HG03439 (cell line): ENCODE results near the gene WASHC2A.
"Not testable (repeated sequence)": the region's sequence is repeated elsewhere in the genome, so short reads cannot be mapped to it uniquely, and the experiment has no call there.

ENCODE experiments used
- ATAC-seq: cut with Tn5 transposase; IDR thresholded peaks from one replicate; pipeline ENCODE4 v1.9.1; 2021; ENCODE audit warnings: mild to moderate bottlenecking, moderate library complexity; ENCODE audit not compliant: unreplicated experiment

The WASHC2A gene

DNA sequence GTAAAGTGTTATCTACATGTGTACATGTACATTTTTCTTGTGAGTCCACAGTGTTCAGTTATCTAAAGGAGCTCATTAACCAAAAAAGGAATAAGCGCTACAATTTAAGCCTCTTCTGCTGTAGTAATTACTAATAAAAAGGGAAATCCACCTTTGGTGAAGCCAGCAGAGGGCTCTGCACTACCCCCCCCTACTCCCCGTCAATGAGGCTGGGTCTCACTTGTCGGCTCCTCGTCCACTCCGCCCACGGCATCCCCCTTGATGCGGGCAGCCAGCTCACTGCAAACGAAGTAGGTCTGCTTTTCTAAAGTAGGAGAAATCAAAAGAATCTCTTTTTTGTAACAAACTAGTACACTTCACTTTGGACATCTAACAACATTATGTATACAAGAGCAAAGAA, 4.7 kb upstream of the WASHC2A start:
- no peak for ATAC-seq

DNA sequence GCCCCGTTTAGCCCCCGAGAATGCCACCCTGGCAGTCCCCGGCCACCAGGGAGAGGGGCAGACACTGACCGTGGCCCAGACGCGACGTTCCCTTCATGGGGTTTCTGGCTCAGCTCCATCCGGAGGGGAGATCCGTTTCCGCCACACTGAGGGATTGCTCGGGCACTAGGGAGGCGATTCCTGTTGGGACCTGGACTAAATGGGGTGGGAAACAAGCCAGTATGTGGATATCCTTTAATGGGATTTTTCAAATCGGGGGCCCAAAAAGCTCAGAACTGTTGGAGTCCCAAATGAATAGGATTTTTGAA, 552 bp downstream of the WASHC2A start:
- ATAC-seq, result not testable (repeated sequence)

DNA sequence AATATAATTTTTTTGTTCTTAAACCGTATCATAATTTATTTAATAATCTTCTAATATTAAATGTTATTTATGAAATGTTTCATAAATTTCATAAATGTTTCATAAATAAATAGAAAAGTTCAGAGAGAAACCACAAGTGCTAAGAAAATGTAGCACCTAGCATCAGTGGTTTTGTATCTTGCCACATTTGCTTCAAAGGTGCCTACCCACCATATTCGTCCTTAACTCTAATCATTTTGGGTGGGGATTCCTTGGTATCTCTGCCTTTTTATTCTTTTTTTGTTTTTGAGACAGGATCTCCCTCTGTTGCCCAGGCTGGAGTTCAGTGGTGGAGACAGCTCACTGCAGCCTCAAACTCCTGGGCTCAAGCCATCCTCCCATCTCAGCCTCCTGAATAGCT, 7.4 kb downstream of the WASHC2A start:
- not testable (repeated sequence) for ATAC-seq

DNA sequence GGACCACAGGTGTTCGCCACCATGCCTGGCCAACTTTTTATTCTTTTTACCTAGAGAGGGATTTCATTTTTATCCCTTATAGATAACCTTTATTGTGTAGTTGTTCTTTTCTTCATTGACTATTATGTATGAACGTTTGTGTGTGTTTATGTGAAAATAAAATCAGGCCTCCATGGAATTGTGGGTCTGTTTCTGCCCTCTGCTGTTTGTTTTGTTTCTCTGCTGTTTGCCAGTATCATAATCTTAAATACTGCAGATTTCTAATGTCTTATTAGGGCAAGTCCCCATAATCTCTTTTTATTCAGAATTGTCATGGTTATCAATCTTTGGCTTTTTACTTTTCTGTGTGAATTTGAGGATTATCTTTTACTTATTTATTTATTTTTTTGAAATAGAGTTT, 7.8 kb downstream of the WASHC2A start:
- not testable (repeated sequence) for ATAC-seq

- ATAC-seq, result not testable (repeated sequence)
Measured at GRCh38 chr10:50091304-50091703, 23.6 kb downstream of the WASHC2A start.

- not testable (repeated sequence) for ATAC-seq
Measured at GRCh38 chr10:50092928-50093327, 25.2 kb downstream of the WASHC2A start.

- ATAC-seq, result not testable (repeated sequence)
Measured at GRCh38 chr10:50094630-50095029, 26.9 kb downstream of the WASHC2A start.

- ATAC-seq, result not testable (repeated sequence)
Measured at GRCh38 chr10:50095402-50095801, 27.6 kb downstream of the WASHC2A start.

- ATAC-seq, result not testable (repeated sequence)
Measured at GRCh38 chr10:50096722-50097121, 29.0 kb downstream of the WASHC2A start.

GRCh38 chr10:50098645-50099044, 30.9 kb downstream of the WASHC2A start:
- not testable (repeated sequence) for ATAC-seq

DNA sequence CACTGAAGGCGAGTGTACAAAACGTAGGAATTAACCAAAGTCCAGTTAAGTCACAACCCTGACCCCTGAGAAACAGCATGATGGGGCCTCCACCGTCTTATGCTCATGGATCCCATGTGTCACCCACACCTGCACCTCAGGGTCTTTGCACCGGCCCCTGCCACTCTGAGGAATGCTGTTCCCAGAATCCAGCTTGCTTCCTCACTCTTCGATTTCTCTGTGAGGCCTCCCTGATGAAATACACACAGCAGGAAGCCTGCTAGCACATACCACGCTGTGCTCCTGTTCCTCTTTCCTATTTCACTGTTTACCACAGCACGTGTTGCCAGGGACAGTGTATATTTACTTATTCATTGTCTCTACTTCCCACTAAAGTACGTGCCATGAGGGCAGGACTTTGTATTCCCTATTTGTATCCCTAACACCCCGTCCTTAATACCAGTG, 33.4 kb downstream of the WASHC2A start:
- ATAC-seq, result not testable (repeated sequence)

DNA sequence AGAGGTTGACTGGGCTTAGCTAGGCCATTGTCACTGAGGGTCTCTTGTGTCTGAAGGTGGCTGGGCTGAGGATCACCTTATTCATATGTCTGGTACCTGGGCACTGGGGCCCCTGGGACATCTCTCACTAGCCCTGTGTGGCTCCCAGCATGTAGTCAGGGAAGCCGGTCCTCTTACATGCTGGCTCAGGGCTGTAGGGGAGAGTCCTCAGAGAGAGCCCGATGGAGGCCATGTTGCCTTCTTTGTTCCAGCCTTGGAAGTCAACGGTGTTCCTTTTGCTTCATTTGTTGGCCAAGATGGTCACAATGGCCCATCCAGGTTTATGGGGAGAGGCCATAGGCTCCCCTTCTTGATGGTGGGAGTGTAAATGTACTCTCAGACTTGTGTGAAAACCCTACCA, 34.0 kb downstream of the WASHC2A start:
- ATAC-seq, result not testable (repeated sequence)

GRCh38 chr10:50102267-50102666, 34.5 kb downstream of the WASHC2A start:
- ATAC-seq, result peak; percentile 64

- not testable (repeated sequence) for ATAC-seq
Measured at GRCh38 chr10:50108999-50109698, 41.4 kb downstream of the WASHC2A start.

DNA sequence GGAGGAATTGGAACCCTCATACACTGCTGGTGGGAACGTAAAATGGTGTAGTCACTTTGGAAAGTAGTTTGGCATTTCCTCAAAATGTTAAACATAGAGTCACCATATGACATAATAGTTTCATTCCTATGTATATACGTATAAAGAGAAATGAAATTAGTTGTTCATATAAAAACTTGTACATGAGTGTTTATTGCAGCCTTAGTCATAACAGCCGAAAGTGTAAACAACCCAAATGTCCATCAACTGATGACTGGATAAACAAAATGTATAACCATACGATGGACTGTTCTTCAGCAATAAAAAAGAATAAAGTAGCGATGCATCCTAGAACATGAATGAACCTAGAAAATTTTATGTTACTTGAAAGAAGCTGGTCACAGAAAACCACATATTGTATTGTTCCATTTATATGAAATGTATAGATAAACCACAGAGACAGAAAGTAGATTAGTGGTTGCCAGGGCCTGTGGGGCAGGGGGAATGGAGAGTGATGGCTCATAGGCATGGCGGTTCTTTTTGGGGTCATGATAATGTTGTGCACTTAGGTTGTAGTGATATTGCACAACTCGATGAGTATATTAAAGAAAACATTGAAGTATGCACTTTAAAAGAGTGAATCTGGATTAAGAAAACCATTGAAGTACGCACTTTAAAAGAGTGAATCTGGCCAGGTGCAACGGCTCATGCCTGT, 44.8 kb downstream of the WASHC2A start:
- not testable (repeated sequence) for ATAC-seq

DNA sequence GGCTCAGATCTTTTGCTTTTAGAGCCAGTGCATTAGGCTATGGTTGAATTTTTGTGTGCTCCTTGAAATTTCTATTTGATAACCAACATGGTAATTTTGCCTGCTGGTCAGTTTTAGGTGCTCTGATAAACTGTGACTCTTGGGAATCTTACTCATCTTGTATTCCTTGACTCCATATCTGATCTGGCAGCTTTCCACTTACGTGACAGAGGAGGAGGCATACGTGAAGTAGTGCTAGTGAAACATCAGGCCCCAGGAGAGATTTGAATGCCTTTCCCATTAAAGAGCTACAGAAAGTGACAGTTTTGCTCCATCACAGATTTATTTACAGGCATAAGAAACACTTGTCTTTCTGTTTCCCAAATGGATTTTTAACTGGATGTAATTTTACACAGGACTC, 59.0 kb downstream of the WASHC2A start:
- ATAC-seq, result not testable (repeated sequence)

DNA sequence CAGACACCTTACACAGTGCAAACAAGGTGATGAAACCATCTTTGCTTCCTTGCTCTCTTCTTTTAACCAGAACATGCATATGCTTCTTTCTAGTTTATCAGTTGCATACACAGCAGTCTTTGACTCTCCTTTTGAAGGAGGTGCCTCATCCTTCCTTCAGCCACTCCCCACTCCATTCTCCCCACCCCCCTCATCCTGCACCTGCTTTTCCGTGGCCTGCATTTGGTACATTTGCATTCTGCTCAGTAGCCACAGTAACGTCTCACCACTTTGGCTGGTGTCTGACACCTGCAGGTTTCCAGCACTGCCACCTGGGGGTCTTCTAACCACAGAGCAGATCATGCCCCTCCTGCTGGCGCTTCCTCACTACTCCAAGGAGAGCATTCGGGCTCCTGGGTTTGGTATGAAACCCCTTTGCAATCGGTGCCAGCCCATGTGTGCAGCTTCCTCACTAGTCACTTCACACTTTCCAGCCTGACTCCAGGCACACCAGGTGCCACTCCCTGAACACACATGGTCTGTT, 60.1 kb downstream of the WASHC2A start:
- ATAC-seq, result not testable (repeated sequence)

- not testable (repeated sequence) for ATAC-seq
Measured at GRCh38 chr10:50131245-50131965, 63.7 kb downstream of the WASHC2A start.

DNA sequence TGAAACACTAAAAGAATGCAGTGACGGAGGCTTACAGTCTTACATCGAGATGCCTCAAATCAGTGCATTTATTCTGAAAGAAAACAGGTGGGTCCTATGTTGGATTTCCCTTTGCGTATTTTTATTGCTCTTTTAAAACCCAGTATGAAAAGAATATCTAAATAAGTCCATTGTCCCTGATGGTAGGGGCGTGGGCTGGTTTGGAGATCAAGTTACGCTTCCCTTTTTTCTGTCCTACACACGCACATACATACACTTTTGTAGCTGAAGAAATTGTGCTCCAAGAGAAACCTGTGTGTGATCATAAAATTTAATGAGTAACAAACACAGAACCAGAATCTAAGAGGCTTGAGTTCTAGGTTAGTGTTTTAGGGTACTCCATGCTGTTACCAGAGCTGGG, 64.6 kb downstream of the WASHC2A start:
- ATAC-seq, result not testable (repeated sequence)

- ATAC-seq, result not testable (repeated sequence)
Measured at GRCh38 chr10:50132841-50133240, 65.1 kb downstream of the WASHC2A start.

- ATAC-seq, result not testable (repeated sequence)
Measured at GRCh38 chr10:50143512-50144174, 75.9 kb downstream of the WASHC2A start.
